C4-2B (cell line): ENCODE data around the gene CSPG4.

Source experiments
- ZFX ChIP-seq: fragments of 450-650 bp; IDR thresholded peaks from 2 replicates; pipeline ENCODE4 v1.6.1; 2017
- TF ChIP-seq, protein P1 (sequence below): fragments of 450-650 bp; conservative IDR thresholded peaks from 2 replicates; pipeline ENCODE4 v1.5.1; 2017; ENCODE audit warnings: mild to moderate bottlenecking

- TF ChIP-seq, protein P1, sequence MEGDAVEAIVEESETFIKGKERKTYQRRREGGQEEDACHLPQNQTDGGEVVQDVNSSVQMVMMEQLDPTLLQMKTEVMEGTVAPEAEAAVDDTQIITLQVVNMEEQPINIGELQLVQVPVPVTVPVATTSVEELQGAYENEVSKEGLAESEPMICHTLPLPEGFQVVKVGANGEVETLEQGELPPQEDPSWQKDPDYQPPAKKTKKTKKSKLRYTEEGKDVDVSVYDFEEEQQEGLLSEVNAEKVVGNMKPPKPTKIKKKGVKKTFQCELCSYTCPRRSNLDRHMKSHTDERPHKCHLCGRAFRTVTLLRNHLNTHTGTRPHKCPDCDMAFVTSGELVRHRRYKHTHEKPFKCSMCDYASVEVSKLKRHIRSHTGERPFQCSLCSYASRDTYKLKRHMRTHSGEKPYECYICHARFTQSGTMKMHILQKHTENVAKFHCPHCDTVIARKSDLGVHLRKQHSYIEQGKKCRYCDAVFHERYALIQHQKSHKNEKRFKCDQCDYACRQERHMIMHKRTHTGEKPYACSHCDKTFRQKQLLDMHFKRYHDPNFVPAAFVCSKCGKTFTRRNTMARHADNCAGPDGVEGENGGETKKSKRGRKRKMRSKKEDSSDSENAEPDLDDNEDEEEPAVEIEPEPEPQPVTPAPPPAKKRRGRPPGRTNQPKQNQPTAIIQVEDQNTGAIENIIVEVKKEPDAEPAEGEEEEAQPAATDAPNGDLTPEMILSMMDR = no peak
- TF ChIP-seq ZFX = no peak
These were observed 45.7 kb downstream of the CSPG4 start for GRCh38 chr15:75666823-75667501.
